ENCODE data around the gene GCKR.

GCKR gene

GRCh38 chr2:27471961-27472360, 24.7 kb upstream of the GCKR start:
- TF ChIP-seq CTCF (conservative IDR thresholded peaks at IDR 0.05) (no peak), ZFX (IDR thresholded peaks at IDR 0.05) (no peak)

GRCh38 chr2:27485496-27485895, 11.1 kb upstream of the GCKR start:
- no peak for TF ChIP-seq CTCF (conservative IDR thresholded peaks at IDR 0.05)
- TF ChIP-seq ZFX (IDR thresholded peaks at IDR 0.05) = no peak
- H3K27ac ChIP-seq = no peak overlapping the region

More at GRCh38 chr2:27471961-27472360, 24.7 kb upstream of the GCKR start:
- H3K27ac ChIP-seq = no peak overlapping the region

GRCh38 chr2:27489118-27489497, 7.5 kb upstream of the GCKR start:
- peak overlapping the region; percentile 17 for H3K27ac ChIP-seq
- TF ChIP-seq CTCF (conservative IDR thresholded peaks at IDR 0.05) (no peak), ZFX (IDR thresholded peaks at IDR 0.05) (no peak)

GRCh38 chr2:27489498-27490397, 6.9 kb upstream of the GCKR start, which contains the start of gene IFT172:
TSS of gene IFT172 (minus strand) at chr2:27489743. CDS start at chr2:27489653, 90 bp downstream.
- H3K27ac ChIP-seq = peak within 1 kb of the TSS; percentile 20
- no peak for TF ChIP-seq ZFX (IDR thresholded peaks at IDR 0.05)
- TF ChIP-seq CTCF (conservative IDR thresholded peaks at IDR 0.05) = no peak

- TF ChIP-seq CTCF (conservative IDR thresholded peaks at IDR 0.05) (no peak), ZFX (IDR thresholded peaks at IDR 0.05) (no peak)
- no peak overlapping the region for H3K27ac ChIP-seq
Measured at GRCh38 chr2:27492557-27492956, 4.1 kb upstream of the GCKR start.

GRCh38 chr2:27493948-27494283, 2.7 kb upstream of the GCKR start:
- H3K27ac ChIP-seq = no peak overlapping the region
- TF ChIP-seq ZFX (IDR thresholded peaks at IDR 0.05) (no peak), CTCF (conservative IDR thresholded peaks at IDR 0.05) (no peak)

- H3K27ac ChIP-seq = no peak overlapping the region
- no peak for TF ChIP-seq CTCF (conservative IDR thresholded peaks at IDR 0.05)
- TF ChIP-seq ZFX (IDR thresholded peaks at IDR 0.05) = no peak
Measured at GRCh38 chr2:27494284-27494943, 2.2 kb upstream of the GCKR start.
